Stimulated activated CD8-positive, alpha-beta memory T cell treated with anti-CD3 and anti-CD28 coated beads, Interleukin-4, amount 100 ng/mL, for 24 hours (primary cell): ENCODE measurements around the gene VPS37D.
"Not testable (repeated sequence)": the region's sequence is repeated elsewhere in the genome, so short reads cannot be mapped to it uniquely, and the experiment has no call there.

Source experiments
- DNase-seq: peaks from one replicate; pipeline ENCODE4 v3.0.0-alpha.2; 2020; ENCODE audit warnings: low read depth

Gene VPS37D

GRCh38 chr7:73706126-73707044 lies 38.8 kb downstream of the VPS37D start:
- no peak for DNase-seq

GRCh38 chr7:73707045-73707631 lies 39.5 kb downstream of the VPS37D start:
- no peak for DNase-seq

- no peak for DNase-seq
Measured at GRCh38 chr7:73708961-73709549, 41.4 kb downstream of the VPS37D start.

GRCh38 chr7:73712773-73713172 lies 45.1 kb downstream of the VPS37D start:
- DNase-seq: no peak

- DNase-seq: not testable (repeated sequence)
Measured at GRCh38 chr7:73713319-73713718, 45.7 kb downstream of the VPS37D start.

GRCh38 chr7:73715648-73716317 lies 48.2 kb downstream of the VPS37D start:
- peak; percentile 40 for DNase-seq

GRCh38 chr7:73716318-73716890 lies 48.8 kb downstream of the VPS37D start:
- DNase-seq: no peak

- DNase-seq: no peak
Measured at GRCh38 chr7:73717025-73717807, 49.6 kb downstream of the VPS37D start.

GRCh38 chr7:73717991-73718405 lies 50.4 kb downstream of the VPS37D start:
- DNase-seq: peak; percentile 69

- no peak for DNase-seq
Measured at GRCh38 chr7:73718438-73718881, 50.8 kb downstream of the VPS37D start.

- DNase-seq: peak; percentile 53
Measured at GRCh38 chr7:73718905-73719805, 51.5 kb downstream of the VPS37D start, which contains the start of gene STX1A. Gene STX1A (minus strand): TSS chr7:73719669. CDS start chr7:73719631, 38 bp downstream.

GRCh38 chr7:73719806-73720169 lies 52.2 kb downstream of the VPS37D start:
- DNase-seq: no peak

- not testable (repeated sequence) for DNase-seq
Measured at GRCh38 chr7:73720443-73720842, 52.8 kb downstream of the VPS37D start.

GRCh38 chr7:73721377-73721817 lies 53.8 kb downstream of the VPS37D start:
- no peak for DNase-seq
